ENCODE data around the gene GSE1. TPM values are rescaled to one million over a fixed set of nuclear protein-coding genes. Genes with fewer than 3 reads are reported as not detected.
A peak's percentile ranks its signal among the peaks of the same experiment; 100 is the strongest.

GSE1 gene
- total RNA-seq, 4 donors from 2014 or later = 45.1 to 89.3 (median 71.3) TPM

DNA sequence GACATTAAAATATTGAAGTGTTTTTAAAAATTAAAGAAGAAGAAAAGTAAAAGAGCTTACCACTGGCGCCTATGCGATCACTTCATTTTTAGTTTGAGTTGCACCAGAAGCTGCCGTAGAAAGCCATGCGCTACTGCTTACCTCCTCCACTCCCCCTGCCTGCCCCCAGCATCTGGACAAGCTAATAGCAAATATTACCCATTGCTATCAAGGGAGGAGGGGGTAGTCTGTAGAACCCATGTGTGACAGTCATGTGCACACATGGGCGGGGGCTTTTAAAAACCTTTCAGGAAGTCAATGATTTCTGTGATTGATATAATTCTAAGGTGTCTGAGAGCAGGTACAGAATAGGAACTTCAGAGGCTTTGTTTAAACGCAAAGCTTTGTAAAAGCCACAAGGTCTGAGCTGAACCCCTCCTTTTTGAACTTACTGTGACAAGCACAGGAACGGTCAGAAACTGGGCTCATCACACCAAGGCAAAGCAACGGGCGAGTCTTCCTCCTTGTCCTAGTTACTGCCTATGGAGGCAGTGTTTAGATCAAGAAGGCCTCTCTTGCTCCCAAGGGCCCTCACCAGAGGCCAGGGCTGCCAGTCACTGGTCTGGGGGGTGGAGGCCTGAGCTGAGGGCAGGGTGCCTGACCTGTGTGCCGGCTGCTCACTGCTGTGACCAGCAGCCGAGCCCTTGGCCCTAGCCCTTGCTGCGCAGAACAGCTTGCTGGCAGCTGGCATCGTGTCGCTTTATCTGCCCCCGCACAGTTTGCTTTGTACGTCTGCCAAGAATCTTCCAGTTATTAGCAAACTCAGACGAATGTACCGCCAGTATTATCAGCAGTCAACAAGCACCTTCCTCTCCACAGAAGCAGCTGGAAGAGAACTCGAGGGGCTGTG is 60.7 kb downstream of the GSE1 start:
- in situ Hi-C loops (cut with MboI; ENCODE audit: low sequenced_read_pairs in 4 of 4) (no loop called here), intact Hi-C loops (cut with DNase I; ENCODE audit: low total_unique reads) (no loop called here)
- Histone ChIP-seq H3K4me3 (no peak overlapping the region), H3K36me3 (peaks cover 0 to 48% of the 10 kb centered on the region in 2 donors), H3K4me1 (peaks cover 5 to 13% of the 10 kb centered on the region in 2 donors), H3K9me3 (no peaks in the 10 kb centered on the region), H3K27me3 (no peaks in the 10 kb centered on the region), H3K27ac (peak overlapping the region in 2 of 4 donors; percentile 24 to 51)
- DNase-seq (peak in 1 of 2 donors; percentile 33), ATAC-seq (peak in 1 of 2 donors; percentile 24)
- TF ChIP-seq, protein P1, sequence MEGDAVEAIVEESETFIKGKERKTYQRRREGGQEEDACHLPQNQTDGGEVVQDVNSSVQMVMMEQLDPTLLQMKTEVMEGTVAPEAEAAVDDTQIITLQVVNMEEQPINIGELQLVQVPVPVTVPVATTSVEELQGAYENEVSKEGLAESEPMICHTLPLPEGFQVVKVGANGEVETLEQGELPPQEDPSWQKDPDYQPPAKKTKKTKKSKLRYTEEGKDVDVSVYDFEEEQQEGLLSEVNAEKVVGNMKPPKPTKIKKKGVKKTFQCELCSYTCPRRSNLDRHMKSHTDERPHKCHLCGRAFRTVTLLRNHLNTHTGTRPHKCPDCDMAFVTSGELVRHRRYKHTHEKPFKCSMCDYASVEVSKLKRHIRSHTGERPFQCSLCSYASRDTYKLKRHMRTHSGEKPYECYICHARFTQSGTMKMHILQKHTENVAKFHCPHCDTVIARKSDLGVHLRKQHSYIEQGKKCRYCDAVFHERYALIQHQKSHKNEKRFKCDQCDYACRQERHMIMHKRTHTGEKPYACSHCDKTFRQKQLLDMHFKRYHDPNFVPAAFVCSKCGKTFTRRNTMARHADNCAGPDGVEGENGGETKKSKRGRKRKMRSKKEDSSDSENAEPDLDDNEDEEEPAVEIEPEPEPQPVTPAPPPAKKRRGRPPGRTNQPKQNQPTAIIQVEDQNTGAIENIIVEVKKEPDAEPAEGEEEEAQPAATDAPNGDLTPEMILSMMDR (IDR thresholded peaks at IDR 0.05 in 4 of 5, conservative IDR thresholded peaks at IDR 0.05 in 1 of 5) = no peak
- TF ChIP-seq POLR2A (IDR thresholded peaks at IDR 0.05) = no peak

DNA sequence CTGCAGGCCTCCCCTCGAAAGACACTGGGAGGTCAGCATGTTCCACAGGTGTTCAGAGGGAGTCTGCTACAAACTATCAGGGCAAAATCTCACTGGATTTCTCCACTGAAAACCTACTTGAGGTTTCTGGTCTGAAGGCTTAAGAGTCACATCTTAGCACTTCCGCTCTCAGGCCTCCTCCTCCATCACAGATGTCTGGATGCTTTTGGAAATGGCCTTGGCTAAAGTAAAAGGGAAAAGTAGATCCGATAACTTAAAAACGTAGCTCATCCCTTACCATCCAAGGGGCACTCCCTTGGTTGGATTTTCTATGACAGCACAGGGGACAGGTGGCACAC is 61.3 kb downstream of the GSE1 start:
- DNase-seq = no peak
- TF ChIP-seq, protein P1 (IDR thresholded peaks at IDR 0.05 in 4 of 5, conservative IDR thresholded peaks at IDR 0.05 in 1 of 5) = no peak
- Histone ChIP-seq H3K4me1 (peaks cover 5 to 8% of the 10 kb centered on the region in 2 donors), H3K4me3 (no peak overlapping the region), H3K27me3 (no peaks in the 10 kb centered on the region), H3K9me3 (no peaks in the 10 kb centered on the region), H3K36me3 (peaks cover 0 to 42% of the 10 kb centered on the region in 2 donors), H3K27ac (peak overlapping the region in 1 of 4 donors; percentile 24)
- ATAC-seq = no peak
- in situ Hi-C loops (cut with MboI; ENCODE audit: low sequenced_read_pairs in 4 of 4) = no loop called here
- intact Hi-C loops (cut with DNase I; ENCODE audit: low total_unique reads) = no loop called here

DNA sequence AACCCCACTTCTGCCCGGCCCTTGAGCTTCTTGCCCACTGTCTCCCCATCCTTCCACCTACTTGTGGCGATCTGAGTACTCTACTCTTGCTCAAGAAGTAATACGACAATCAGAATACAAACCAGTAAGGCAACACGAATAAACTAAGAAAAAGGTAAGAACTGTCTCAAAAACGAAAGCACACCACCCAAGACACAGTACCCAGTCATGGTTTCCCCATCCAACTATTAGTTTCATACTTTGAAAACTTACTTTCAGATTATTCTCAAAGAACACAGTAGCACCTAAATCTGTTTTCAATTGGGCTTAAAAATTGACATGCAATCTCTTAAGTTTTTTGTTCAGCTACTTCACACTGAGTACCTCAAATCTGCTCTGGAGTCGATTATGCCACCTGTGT is 61.7 kb downstream of the GSE1 start:
- H3K36me3 ChIP-seq = peaks cover 0 to 38% of the 10 kb centered on the region in 2 donors
- TF ChIP-seq POLR2A (IDR thresholded peaks at IDR 0.05) = no peak
- TF ChIP-seq, protein P1 (IDR thresholded peaks at IDR 0.05 in 4 of 5, conservative IDR thresholded peaks at IDR 0.05 in 1 of 5) = no peak
- H3K27me3 ChIP-seq = no peaks in the 10 kb centered on the region
- in situ Hi-C loops (cut with MboI; ENCODE audit: low sequenced_read_pairs in 4 of 4) (no loop called here), intact Hi-C loops (cut with DNase I; ENCODE audit: low total_unique reads) (loop anchor here (5.0 kb wide), 1 partner anchor 82 kb away; no protein-coding TSS in a partner anchor)
- peaks cover 5 to 8% of the 10 kb centered on the region in 2 donors for H3K4me1 ChIP-seq
- no peak for ATAC-seq
- no peak overlapping the region for H3K27ac ChIP-seq
- no peaks in the 10 kb centered on the region for H3K9me3 ChIP-seq
- no peak for DNase-seq
- no peak overlapping the region for H3K4me3 ChIP-seq

DNA sequence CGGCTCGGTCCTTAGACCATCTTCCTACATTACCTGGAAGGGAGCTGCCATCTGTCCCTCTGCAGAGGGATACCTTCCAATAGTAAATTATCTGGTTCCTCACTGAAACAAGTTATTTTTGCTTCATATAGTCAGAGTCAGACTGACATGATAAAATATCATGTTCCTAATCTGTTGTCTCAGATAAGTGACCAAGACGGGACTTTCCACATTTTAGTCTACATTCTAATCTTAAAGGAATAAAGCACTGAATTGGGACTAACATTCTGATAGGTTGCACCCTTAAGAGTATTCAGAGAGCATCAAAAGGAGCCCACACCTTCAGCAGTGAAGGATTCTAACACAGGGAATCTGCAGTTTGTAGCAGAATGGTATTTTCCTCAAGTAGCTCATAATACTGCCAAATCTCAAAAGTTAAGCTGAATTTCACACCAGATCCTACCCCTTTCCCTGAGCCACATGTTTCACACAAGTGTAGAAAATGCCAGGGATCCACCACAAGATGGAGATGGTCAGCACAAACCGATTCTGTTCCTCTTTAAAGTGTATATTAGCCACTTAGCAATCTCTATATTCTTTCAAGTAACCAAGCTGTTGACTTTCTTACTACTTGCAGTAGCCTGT is 62.2 kb downstream of the GSE1 start:
- Histone ChIP-seq H3K4me1 (peaks cover 5 to 8% of the 10 kb centered on the region in 2 donors), H3K36me3 (peaks cover 0 to 33% of the 10 kb centered on the region in 2 donors), H3K27me3 (no peaks in the 10 kb centered on the region), H3K4me3 (no peak overlapping the region), H3K27ac (no peak overlapping the region), H3K9me3 (no peaks in the 10 kb centered on the region)
- intact Hi-C loops (cut with DNase I; ENCODE audit: low total_unique reads) (loop anchor here (5.0 kb wide), 1 partner anchor 82 kb away; no protein-coding TSS in a partner anchor), in situ Hi-C loops (cut with MboI; ENCODE audit: low sequenced_read_pairs in 4 of 4) (no loop called here)
- TF ChIP-seq, protein P1 (IDR thresholded peaks at IDR 0.05 in 4 of 5, conservative IDR thresholded peaks at IDR 0.05 in 1 of 5) = no peak
- no peak for TF ChIP-seq POLR2A (IDR thresholded peaks at IDR 0.05)
- DNase-seq (no peak), ATAC-seq (no peak)

Measured in gastrocnemius medialis (tissue), 4 donors.